ENCODE results near the gene SYNE1.
A peak's percentile ranks its signal among the peaks of the same experiment; 100 is the strongest.
"Not testable (repeated sequence)": the region's sequence is repeated elsewhere in the genome, so short reads cannot be mapped to it uniquely, and the experiment has no call there.

SYNE1 gene

GRCh38 chr6:152372945-152373344, 264.2 kb downstream of the SYNE1 start:
- no peak for DNase-seq (ENCODE audit: low read depth, low spot score)

DNA sequence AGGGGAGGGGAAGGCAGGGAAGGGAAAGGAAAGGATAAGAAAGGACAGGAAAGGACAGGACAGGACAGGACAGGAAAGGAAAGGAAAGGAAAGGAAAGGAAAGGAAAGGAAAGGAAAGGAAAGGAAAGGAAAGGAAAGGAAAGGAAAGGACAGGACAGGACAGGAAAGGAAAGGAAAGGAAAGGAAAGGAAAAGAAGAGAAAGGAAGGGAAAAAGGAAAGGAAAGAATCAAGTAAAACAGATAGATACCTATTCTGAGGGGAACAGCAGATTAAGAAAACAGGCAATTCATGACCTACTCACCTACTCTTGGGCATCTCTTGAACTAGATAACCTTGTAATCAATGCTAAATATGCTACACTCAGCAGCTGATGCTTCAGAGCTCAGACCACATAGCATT, 265.4 kb downstream of the SYNE1 start:
- DNase-seq (ENCODE audit: low read depth, low spot score): no peak

DNA sequence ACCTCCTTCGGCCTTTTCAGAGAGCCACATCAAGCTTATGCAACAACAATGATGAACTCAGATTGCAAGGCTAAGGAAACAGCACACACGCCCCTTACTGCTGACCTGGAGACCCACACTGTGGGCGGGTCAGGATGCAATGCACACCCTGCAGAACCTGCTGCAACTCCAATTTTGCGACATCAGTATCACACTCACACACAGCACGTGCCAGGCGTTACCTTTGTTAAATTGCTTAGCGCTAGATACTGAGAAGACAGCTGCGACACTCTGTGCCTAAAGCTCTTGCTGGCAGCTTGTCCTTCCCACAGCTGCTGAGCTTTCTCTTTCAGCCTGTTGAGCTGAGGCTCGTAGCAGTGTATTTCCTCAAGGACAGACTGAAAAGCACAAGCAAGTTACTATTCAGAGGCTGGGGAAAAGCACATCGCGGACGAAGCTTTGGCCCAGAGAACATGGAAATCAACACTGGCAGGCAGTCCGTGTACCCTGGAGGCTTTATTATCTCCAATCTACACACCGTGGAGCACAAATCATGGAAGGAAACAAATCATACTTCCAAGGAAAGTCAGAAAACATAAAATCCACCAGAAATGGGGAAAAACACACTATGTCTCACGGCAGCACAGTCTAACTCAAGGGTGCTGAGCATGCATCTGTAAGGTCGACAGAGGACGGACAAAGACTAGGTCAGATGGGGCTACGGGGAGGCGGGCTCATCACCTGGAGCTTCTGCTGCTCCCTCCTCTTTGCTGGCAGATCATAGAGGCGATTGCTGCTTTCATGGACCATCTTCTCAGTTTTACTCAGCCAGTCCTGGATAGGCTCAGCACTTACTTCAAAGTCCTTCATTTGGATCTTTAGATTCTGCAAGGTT, 268.2 kb downstream of the SYNE1 start:
- no peak for DNase-seq (ENCODE audit: low read depth, low spot score)

DNA sequence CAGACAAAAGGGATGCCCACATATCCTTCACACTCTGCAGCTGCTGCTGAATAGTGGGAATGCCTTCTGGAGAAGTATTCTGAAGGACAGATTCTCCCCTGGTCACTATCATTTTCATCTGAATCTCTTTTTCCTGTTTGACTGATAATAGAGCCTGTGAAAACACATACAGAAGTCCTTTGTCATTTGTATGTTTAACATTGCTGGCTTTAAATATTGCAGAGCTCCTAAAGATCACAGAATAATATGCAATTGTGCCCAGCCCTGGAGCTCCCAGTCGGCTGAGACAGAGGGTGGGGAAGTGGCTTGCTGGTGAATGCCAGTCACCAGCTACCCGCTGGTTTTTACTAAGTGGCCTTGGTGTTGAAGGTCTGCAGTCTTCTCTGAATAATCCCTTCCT, 272.3 kb downstream of the SYNE1 start:
- DNase-seq (ENCODE audit: low read depth, low spot score): no peak

- DNase-seq (ENCODE audit: low read depth, low spot score): no peak
These were observed 277.1 kb downstream of the SYNE1 start for GRCh38 chr6:152360034-152360433.

GRCh38 chr6:152356662-152357061, 280.5 kb downstream of the SYNE1 start:
- no peak for DNase-seq (ENCODE audit: low read depth, low spot score)

GRCh38 chr6:152356016-152356415, 281.1 kb downstream of the SYNE1 start:
- no peak for DNase-seq (ENCODE audit: low read depth, low spot score)

- no peak for DNase-seq (ENCODE audit: low read depth, low spot score)
These were observed 282.0 kb downstream of the SYNE1 start for GRCh38 chr6:152355166-152355565.

GRCh38 chr6:152353440-152353839, 283.7 kb downstream of the SYNE1 start:
- DNase-seq (ENCODE audit: low read depth, low spot score): no peak

GRCh38 chr6:152351742-152352141, 285.4 kb downstream of the SYNE1 start:
- DNase-seq (ENCODE audit: low read depth, low spot score): no peak

- no peak for DNase-seq (ENCODE audit: low read depth, low spot score)
These were observed 286.1 kb downstream of the SYNE1 start for GRCh38 chr6:152351110-152351509.

DNA sequence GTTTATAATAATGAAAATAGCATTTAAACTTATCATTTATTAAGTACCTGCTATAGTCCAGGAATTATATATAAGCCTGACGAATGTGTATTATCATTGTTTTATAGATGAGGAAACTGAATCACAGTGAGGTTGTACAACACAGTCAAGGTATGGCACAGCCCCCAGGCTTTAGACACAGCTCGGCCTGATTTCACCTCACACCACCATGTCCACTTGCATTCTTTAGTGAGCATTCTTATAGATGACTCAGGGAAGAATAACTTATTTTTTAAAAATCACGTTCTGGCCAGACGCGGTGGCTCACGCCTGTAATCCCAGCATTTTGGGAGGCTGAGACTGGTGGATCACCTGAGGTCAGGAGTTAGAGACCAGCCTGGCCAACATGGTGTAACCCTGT, 289.0 kb downstream of the SYNE1 start:
- DNase-seq (ENCODE audit: low read depth, low spot score): no peak

- no peak for DNase-seq (ENCODE audit: low read depth, low spot score)
These were observed 293.3 kb downstream of the SYNE1 start for GRCh38 chr6:152343735-152344360.

- DNase-seq (ENCODE audit: low read depth, low spot score): no peak
These were observed 295.6 kb downstream of the SYNE1 start for GRCh38 chr6:152341596-152341995.

- DNase-seq (ENCODE audit: low read depth, low spot score): no peak
These were observed 298.6 kb downstream of the SYNE1 start for GRCh38 chr6:152338335-152339125.

- no peak for DNase-seq (ENCODE audit: low read depth, low spot score)
These were observed 302.6 kb downstream of the SYNE1 start for GRCh38 chr6:152334555-152334954.

DNA sequence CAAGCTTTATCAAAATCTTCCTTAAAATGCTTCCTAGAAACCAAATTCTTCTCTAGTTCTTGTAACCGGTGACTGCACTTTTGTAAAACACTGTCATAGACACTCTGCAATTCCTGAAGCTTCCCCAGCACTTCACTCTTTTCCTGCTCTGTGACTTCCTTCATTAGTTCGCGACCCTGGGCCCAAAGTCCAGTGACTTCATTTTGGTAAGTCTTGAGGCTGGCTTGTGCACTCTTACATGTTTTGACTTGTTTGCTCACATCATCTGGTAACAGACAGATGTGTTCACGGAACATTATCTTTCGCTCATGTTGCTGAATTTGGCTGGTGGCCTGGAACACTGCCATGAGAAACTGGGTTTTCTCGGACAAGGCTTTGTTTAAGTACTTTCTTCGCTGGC, 306.2 kb downstream of the SYNE1 start:
- no peak for DNase-seq (ENCODE audit: low read depth, low spot score)

DNA sequence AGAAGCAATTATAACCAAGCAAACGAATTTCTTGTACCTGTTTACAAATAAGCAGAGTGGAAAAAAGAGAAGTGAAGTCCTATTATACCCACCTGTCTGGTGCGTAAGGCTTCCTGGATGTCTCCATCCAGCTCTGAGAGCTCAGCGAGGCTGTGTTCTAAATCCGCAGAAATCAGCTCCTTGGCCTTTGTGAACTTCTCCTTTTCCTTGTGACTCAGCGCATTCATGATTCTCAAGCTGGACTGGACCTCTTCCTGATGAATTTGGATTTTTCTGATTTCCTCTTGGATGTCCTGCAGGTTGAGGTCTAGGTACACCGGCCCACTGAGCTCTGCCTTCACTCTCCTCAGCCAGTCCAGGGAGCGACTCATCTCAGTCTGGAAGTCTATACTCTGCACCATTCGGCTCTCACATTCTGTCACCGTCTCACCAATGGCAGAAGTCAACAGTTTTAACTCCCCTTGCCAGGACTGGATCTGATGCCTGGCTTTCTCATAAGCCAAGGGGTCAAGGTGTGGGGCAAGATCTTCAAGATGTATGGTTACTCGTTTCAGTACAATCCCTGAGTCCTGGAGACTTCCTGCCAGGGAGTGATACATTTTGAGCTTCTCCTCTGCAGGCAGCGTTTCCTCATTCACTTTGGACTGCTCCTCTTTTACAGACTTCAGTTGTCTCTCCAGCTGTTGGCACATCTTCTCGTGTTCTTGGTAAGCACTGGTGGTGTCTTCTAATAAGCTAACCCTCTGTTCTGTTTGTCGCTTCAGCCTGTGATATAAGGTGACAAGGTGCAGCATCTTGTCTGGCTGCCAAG, 307.3 kb downstream of the SYNE1 start:
- no peak for DNase-seq (ENCODE audit: low read depth, low spot score)

- not testable (repeated sequence) for DNase-seq (ENCODE audit: low read depth, low spot score)
These were observed 309.0 kb downstream of the SYNE1 start for GRCh38 chr6:152328200-152328599.

GRCh38 chr6:152323376-152323775, 313.8 kb downstream of the SYNE1 start:
- DNase-seq (ENCODE audit: low read depth, low spot score): no peak

DNA sequence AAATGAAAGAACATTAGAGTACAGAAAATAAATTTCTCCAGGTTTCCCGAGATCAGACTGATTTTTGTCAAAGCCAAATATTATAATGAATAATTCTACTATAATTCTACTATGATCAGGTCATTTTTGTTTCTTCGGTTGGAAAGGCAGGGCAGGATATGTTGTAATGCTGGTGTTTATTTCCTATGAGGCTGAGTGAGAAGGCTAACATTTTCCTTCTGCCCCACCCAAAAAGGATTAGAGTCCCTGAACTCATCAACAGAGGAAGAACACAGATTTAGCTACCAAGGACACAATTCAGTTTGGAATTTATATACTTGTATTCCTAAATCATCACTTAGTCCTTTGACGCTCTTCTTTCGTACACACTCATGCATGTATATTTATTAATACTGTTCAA, 318.9 kb downstream of the SYNE1 start:
- DNase-seq (ENCODE audit: low read depth, low spot score): no peak

DNA sequence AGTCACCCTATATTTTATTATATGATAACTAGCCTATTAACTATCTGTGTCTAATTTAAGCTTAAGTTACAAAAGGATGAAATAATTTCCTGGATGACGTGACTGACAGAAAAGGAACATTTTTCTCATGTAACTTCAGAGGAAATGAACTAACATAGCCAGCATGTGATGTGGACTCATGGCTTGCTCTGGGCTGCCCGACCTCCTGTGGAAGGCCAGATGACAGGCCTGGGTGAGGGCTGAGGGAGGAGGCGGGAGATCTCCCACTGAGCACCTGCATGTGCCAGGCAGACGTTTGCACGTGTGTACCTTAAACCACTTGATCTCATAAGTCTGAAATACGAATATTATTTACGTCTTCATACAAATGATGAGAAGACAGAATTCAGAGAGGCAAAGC, 321.1 kb downstream of the SYNE1 start:
- DNase-seq (ENCODE audit: low read depth, low spot score): peak; percentile 35

Measured in smooth muscle cell of the brain vasculature (primary cell).